Tibial artery (tissue), 4 donors: ENCODE results near the gene MTFMT.

Experiments
- DNase-seq, 2 donors: peaks; one replicate each; pipeline ENCODE4 v3.0.0-alpha.2; 2019
- H3K27ac ChIP-seq, 2 donors: fragments of 200-600 bp; sonication (generic) in 1 of 2; 1 replicate in 1 of 2; 2 replicates in 1 of 2; pipeline ENCODE4 v1.5.1; 2018 to 2019; ENCODE audit warnings: mild to moderate bottlenecking in 1 of 2
- H3K27me3 ChIP-seq, 2 donors: fragments of 200-600 bp; sonication (generic) in 1 of 2; one replicate each; pipeline versions ENCODE4 v1.5.1 to v1.6.0; 2016 to 2019
- H3K36me3 ChIP-seq, 3 donors: fragments of 200-600 bp; sonication (generic) in 2 of 3; one replicate each; pipeline ENCODE4 v1.5.1; 2016 to 2019; ENCODE audit warnings: mild to moderate bottlenecking in 2 of 3
- H3K4me1 ChIP-seq, 4 donors: fragments of 200-600 bp; sonication (generic) in 2 of 4; 1 replicate in 3 of 4; 2 replicates in 1 of 4; pipeline ENCODE4 v1.5.1; 2016 to 2019
- H3K4me3 ChIP-seq, 2 donors: fragments of 200-600 bp; sonication (generic) in 1 of 2; 1 replicate in 1 of 2; 2 replicates in 1 of 2; pipeline ENCODE4 v1.5.1; 2018 to 2019; ENCODE audit warnings: mild to moderate bottlenecking in 2 of 2
- H3K9me3 ChIP-seq, 3 donors: fragments of 200-600 bp; sonication (generic) in 1 of 3; one replicate each; pipeline ENCODE4 v1.5.1; 2016 to 2019
- CTCF ChIP-seq, 2 experiments: fragments of 200-600 bp in 1 of 2; fragments of 450-650 bp in 1 of 2; IDR thresholded peaks; one replicate each; pipeline ENCODE4 v1.5.1; 2017 to 2019; ENCODE audit warnings: antibody characterized with exemption in 2 of 2, mild to moderate bottlenecking in 1 of 2, moderate library complexity in 1 of 2
- intact Hi-C: fragments of 100-400 bp; cut with DNase I; formaldehyde crosslinking; loops from one replicate; pipeline ENCODE4 v1.15.0; 2023; ENCODE audit warnings: low total_unique reads

MTFMT gene

GRCh38 chr15:65068403-65068788 is 39.0 kb upstream of the MTFMT start:
- H3K27me3 ChIP-seq = no peaks in the 10 kb centered on the region
- TF ChIP-seq CTCF (IDR thresholded peaks at IDR 0.05) = no peak
- peaks cover 0 to 67% (median 61%) of the 10 kb centered on the region in 4 donors for H3K4me1 ChIP-seq
- H3K9me3 ChIP-seq = no peaks in the 10 kb centered on the region
- H3K36me3 ChIP-seq = peaks cover 8 to 13% (median 10%) of the 10 kb centered on the region in 3 donors
- H3K27ac ChIP-seq = peak overlapping the region; percentile 95 to 99
- intact Hi-C loops = no loop called here
- peak overlapping the region; percentile 73 to 74 for H3K4me3 ChIP-seq
- DNase-seq = no peak

GRCh38 chr15:65067645-65068402 is 38.4 kb upstream of the MTFMT start, which contains the start of gene RASL12:
RASL12 (minus strand) TSS chr15:65067991; CDS start chr15:65067835, 156 bp downstream.
- peak in 1 of 2 donors; percentile 87 for DNase-seq
- Histone ChIP-seq H3K4me3 (peak within 1 kb of the TSS; percentile 73 to 74), H3K27ac (peak within 1 kb of the TSS; percentile 95 to 99), H3K36me3 (peaks cover 8 to 15% (median 10%) of the 10 kb centered on the region in 3 donors), H3K27me3 (no peaks in the 10 kb centered on the region), H3K9me3 (no peaks in the 10 kb centered on the region), H3K4me1 (peaks cover 0 to 73% (median 65%) of the 10 kb centered on the region in 4 donors)
- TF ChIP-seq CTCF (IDR thresholded peaks at IDR 0.05) = no peak
- intact Hi-C loops = no loop called here

- Histone ChIP-seq H3K4me3 (peak overlapping the region; percentile 73 to 74), H3K27me3 (no peaks in the 10 kb centered on the region), H3K27ac (peak overlapping the region; percentile 95 to 99), H3K4me1 (peaks cover 0 to 74% (median 66%) of the 10 kb centered on the region in 4 donors), H3K9me3 (no peaks in the 10 kb centered on the region), H3K36me3 (peaks cover 8 to 16% (median 15%) of the 10 kb centered on the region in 3 donors)
- intact Hi-C loops = no loop called here
- TF ChIP-seq CTCF (IDR thresholded peaks at IDR 0.05) = no peak
- no peak for DNase-seq
These were observed 37.8 kb upstream of the MTFMT start for GRCh38 chr15:65067317-65067644.

- intact Hi-C loops = no loop called here
- Histone ChIP-seq H3K27me3 (no peaks in the 10 kb centered on the region), H3K4me3 (peak overlapping the region; percentile 73 to 74), H3K36me3 (peaks cover 8 to 17% (median 15%) of the 10 kb centered on the region in 3 donors), H3K9me3 (no peaks in the 10 kb centered on the region), H3K27ac (peak overlapping the region; percentile 95 to 99), H3K4me1 (peaks cover 0 to 74% (median 65%) of the 10 kb centered on the region in 4 donors)
- peak; percentile 69 to 93 for DNase-seq
- TF ChIP-seq CTCF (IDR thresholded peaks at IDR 0.05) = no peak
These were observed 37.3 kb upstream of the MTFMT start for GRCh38 chr15:65066635-65067316.

- Histone ChIP-seq H3K9me3 (no peaks in the 10 kb centered on the region), H3K27ac (peak overlapping the region; percentile 95 to 99), H3K27me3 (no peaks in the 10 kb centered on the region), H3K4me3 (peak overlapping the region; percentile 73 to 74), H3K4me1 (peaks cover 0 to 74% (median 64%) of the 10 kb centered on the region in 4 donors), H3K36me3 (peaks cover 8 to 17% (median 15%) of the 10 kb centered on the region in 3 donors)
- no peak for DNase-seq
- no peak for TF ChIP-seq CTCF (IDR thresholded peaks at IDR 0.05)
- intact Hi-C loops = no loop called here
These were observed 36.7 kb upstream of the MTFMT start for GRCh38 chr15:65066001-65066634.
